HEK293 (cell line): Measurements from ENCODE around the gene AQP9.

ENCODE experiments used
- CTCF ChIA-PET: fragments of 350-600 bp; formaldehyde crosslinking; extraction: SDS; loops from one replicate; lab custom pipeline; 2021; ENCODE audit warnings: antibody characterized with exemption; lab: Yijun Ruan, JAX
- POLR2A ChIA-PET: fragments of 300-600 bp; formaldehyde crosslinking; extraction: SDS; loops from one replicate; lab custom pipeline; 2020; ENCODE audit warnings: antibody characterized with exemption, inconsistent platforms; lab: Yijun Ruan, JAX
- H3K27ac ChIP-seq: fragments of 200-500 bp; sonication (Bioruptor generic); 2 replicates; pipeline ENCODE4 v1.5.1; 2014; ENCODE audit warnings: low read depth, low read length, control low read depth, inconsistent platforms; ENCODE audit errors: extremely low read depth
- H3K36me3 ChIP-seq, 2 experiments: fragments of 200-500 bp in 1 of 2; sonication (Bioruptor generic) in 1 of 2; 1 replicate in 1 of 2; 2 replicates in 1 of 2; pipeline ENCODE4 v1.5.1; 2014 to 2017; ENCODE audit warnings: inconsistent platforms in 2 of 2, low read length in 2 of 2; ENCODE audit not compliant: control insufficient read depth in 2 of 2, insufficient read depth in 1 of 2
- H3K4me1 ChIP-seq: fragments of 200-500 bp; sonication (Bioruptor generic); 2 replicates; pipeline ENCODE4 v1.5.1; 2014; ENCODE audit warnings: mild to moderate bottlenecking, low read length, inconsistent platforms; ENCODE audit not compliant: control insufficient read depth, insufficient read depth
- H3K4me3 ChIP-seq: 2 replicates; pipeline ENCODE4 v1.5.1; 2011; ENCODE audit warnings: low read depth, mild to moderate bottlenecking, control low read depth, low read length, moderate library complexity
- H3K9me3 ChIP-seq: fragments of 200-500 bp; sonication (Bioruptor generic); 2 replicates; pipeline ENCODE4 v1.5.1; 2014; ENCODE audit warnings: low read depth, low read length, inconsistent platforms; ENCODE audit not compliant: control insufficient read depth, insufficient read depth
- OSR2 ChIP-seq: fragments of 450-650 bp; formaldehyde crosslinking; IDR thresholded peaks from 2 replicates; pipeline ENCODE4 v1.5.1; 2016; ENCODE audit warnings: missing biosample characterization, missing genetic modification characterization
- RBAK ChIP-seq: fragments of 450-650 bp; formaldehyde crosslinking; IDR thresholded peaks from 2 replicates; pipeline ENCODE4 v1.5.1; 2016; ENCODE audit warnings: missing biosample characterization, missing genetic modification characterization
- REPIN1 ChIP-seq: fragments of 450-650 bp; formaldehyde crosslinking; IDR thresholded peaks from 2 replicates; pipeline ENCODE4 v1.5.1; 2017; ENCODE audit warnings: missing biosample characterization, missing genetic modification characterization, low read depth
- ZBTB10 ChIP-seq: fragments of 450-650 bp; formaldehyde crosslinking; IDR thresholded peaks from 2 replicates; pipeline ENCODE4 v1.5.1; 2016; ENCODE audit warnings: missing biosample characterization, missing genetic modification characterization
- ZBTB7A ChIP-seq: fragments of 450-650 bp; formaldehyde crosslinking; IDR thresholded peaks from 2 replicates; pipeline ENCODE4 v1.5.1; 2016; ENCODE audit warnings: low read depth, missing biosample characterization, missing genetic modification characterization
- ZFP3 ChIP-seq: fragments of 450-650 bp; formaldehyde crosslinking; IDR thresholded peaks from 2 replicates; pipeline ENCODE4 v1.5.1; 2016; ENCODE audit warnings: low read depth, missing biosample characterization, missing genetic modification characterization
- ZNF112 ChIP-seq: fragments of 450-650 bp; formaldehyde crosslinking; IDR thresholded peaks from 2 replicates; pipeline ENCODE4 v1.5.0; 2017; ENCODE audit warnings: missing biosample characterization, missing genetic modification characterization
- ZNF148 ChIP-seq: fragments of 450-650 bp; formaldehyde crosslinking; IDR thresholded peaks from 2 replicates; pipeline ENCODE4 v1.5.0; 2017; ENCODE audit warnings: missing biosample characterization, missing genetic modification characterization, borderline replicate concordance
- ZNF214 ChIP-seq: fragments of 450-650 bp; formaldehyde crosslinking; IDR thresholded peaks from 2 replicates; pipeline ENCODE4 v1.5.1; 2017; ENCODE audit warnings: missing biosample characterization, mild to moderate bottlenecking, missing genetic modification characterization, borderline replicate concordance
- ZNF366 ChIP-seq: fragments of 450-650 bp; formaldehyde crosslinking; conservative IDR thresholded peaks from 2 replicates; pipeline ENCODE4 v1.5.1; 2016; ENCODE audit warnings: missing biosample characterization, missing genetic modification characterization
- ZNF426 ChIP-seq: fragments of 450-650 bp; formaldehyde crosslinking; IDR thresholded peaks from 2 replicates; pipeline ENCODE4 v1.5.1; 2017; ENCODE audit warnings: missing biosample characterization, missing genetic modification characterization, mild to moderate bottlenecking, inconsistent platforms, moderate library complexity
- ZNF610 ChIP-seq: fragments of 450-650 bp; formaldehyde crosslinking; IDR thresholded peaks from 2 replicates; pipeline ENCODE4 v1.5.1; 2016; ENCODE audit warnings: missing biosample characterization, missing genetic modification characterization, borderline replicate concordance
- ZNF626 ChIP-seq: fragments of 450-650 bp; sonication (Bioruptor Pico); formaldehyde crosslinking; IDR thresholded peaks from 2 replicates; pipeline ENCODE4 v1.5.1; 2018; ENCODE audit warnings: missing biosample characterization, missing genetic modification characterization, inconsistent platforms
- ZNF677 ChIP-seq: fragments of 450-650 bp; IDR thresholded peaks from 2 replicates; pipeline ENCODE4 v1.5.0; 2018; ENCODE audit warnings: missing biosample characterization, mild to moderate bottlenecking, missing genetic modification characterization, moderate library complexity
- ZSCAN16 ChIP-seq: fragments of 450-650 bp; formaldehyde crosslinking; IDR thresholded peaks from 2 replicates; pipeline ENCODE4 v1.5.1; 2016; ENCODE audit warnings: missing biosample characterization, missing genetic modification characterization
- ZXDB ChIP-seq: fragments of 450-650 bp; formaldehyde crosslinking; IDR thresholded peaks from 2 replicates; pipeline ENCODE4 v1.5.1; 2016; ENCODE audit warnings: missing biosample characterization, missing genetic modification characterization
- TF ChIP-seq, protein P1 (sequence below): fragments of 450-650 bp; formaldehyde crosslinking; IDR thresholded peaks from 2 replicates; pipeline ENCODE4 v1.5.1; 2017; ENCODE audit warnings: missing biosample characterization, missing genetic modification characterization
- TF ChIP-seq, protein P2 (sequence below): fragments of 450-650 bp; formaldehyde crosslinking; IDR thresholded peaks from 2 replicates; pipeline ENCODE4 v1.5.1; 2016; ENCODE audit warnings: missing biosample characterization, missing genetic modification characterization
- TF ChIP-seq, protein P3 (sequence below): fragments of 450-650 bp; formaldehyde crosslinking; IDR thresholded peaks from 2 replicates; pipeline ENCODE4 v1.5.1; 2016; ENCODE audit warnings: missing biosample characterization, missing genetic modification characterization

Gene AQP9

GRCh38 chr15:58174709-58175108, 36.5 kb downstream of the AQP9 start (continued):
- TF ChIP-seq, protein P1, sequence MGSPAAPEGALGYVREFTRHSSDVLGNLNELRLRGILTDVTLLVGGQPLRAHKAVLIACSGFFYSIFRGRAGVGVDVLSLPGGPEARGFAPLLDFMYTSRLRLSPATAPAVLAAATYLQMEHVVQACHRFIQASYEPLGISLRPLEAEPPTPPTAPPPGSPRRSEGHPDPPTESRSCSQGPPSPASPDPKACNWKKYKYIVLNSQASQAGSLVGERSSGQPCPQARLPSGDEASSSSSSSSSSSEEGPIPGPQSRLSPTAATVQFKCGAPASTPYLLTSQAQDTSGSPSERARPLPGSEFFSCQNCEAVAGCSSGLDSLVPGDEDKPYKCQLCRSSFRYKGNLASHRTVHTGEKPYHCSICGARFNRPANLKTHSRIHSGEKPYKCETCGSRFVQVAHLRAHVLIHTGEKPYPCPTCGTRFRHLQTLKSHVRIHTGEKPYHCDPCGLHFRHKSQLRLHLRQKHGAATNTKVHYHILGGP, result no peak
- TF ChIP-seq, protein P2, sequence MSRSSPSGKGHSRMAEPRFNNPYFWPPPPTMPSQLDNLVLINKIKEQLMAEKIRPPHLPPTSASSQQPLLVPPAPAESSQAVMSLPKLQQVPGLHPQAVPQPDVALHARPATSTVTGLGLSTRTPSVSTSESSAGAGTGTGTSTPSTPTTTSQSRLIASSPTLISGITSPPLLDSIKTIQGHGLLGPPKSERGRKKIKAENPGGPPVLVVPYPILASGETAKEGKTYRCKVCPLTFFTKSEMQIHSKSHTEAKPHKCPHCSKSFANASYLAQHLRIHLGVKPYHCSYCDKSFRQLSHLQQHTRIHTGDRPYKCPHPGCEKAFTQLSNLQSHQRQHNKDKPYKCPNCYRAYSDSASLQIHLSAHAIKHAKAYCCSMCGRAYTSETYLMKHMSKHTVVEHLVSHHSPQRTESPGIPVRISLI (tag by site-specific recombination), result no peak
- no peak for TF ChIP-seq ZSCAN16 (tag by site-specific recombination)
- TF ChIP-seq ZXDB (tag by site-specific recombination), result no peak
- TF ChIP-seq REPIN1 (tag by site-specific recombination), result no peak
- TF ChIP-seq, all 188 proteins: peak for 0

DNA sequence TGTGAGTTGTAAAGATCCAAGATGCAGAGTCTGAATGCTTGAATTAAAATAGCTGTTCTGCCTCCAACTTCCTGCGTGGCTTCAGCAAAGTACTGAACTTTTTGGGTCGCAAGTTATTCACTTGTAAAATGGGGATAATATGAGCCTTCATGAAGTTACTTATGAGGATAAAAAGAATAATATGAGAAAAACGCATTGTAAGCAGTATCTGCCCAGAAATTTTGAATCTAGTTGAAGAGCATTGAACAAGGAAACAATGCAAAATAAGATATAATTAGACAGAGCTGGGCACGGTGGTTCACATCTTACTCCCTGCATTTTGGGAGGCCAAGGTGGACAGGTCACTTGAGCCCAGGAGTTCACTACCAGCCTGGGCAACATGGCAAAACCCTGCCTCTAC, 37.8 kb downstream of the AQP9 start:
- CTCF ChIA-PET, result interaction anchor here (0.6 to 3.2 kb wide), 6 partner anchors 20 to 1494 kb away, joined by 3 to 9 read pairs (median 3); no protein-coding TSS in a partner anchor
- POLR2A ChIA-PET, result no interaction called here
- Histone ChIP-seq H3K4me3 (no peak overlapping the region), H3K4me1 (no peaks in the 10 kb centered on the region), H3K36me3 (no peaks in the 10 kb centered on the region), H3K27ac (no peak overlapping the region), H3K9me3 (no peaks in the 10 kb centered on the region)
- TF ChIP-seq REPIN1 (tag by site-specific recombination) (no peak), ZNF610 (no peak), ZNF112 (tag by site-specific recombination) (no peak), OSR2 (tag by site-specific recombination) (no peak), ZNF677 (tag by site-specific recombination) (no peak), ZNF148 (tag by site-specific recombination) (no peak), ZNF214 (tag by site-specific recombination) (no peak), ZFP3 (tag by site-specific recombination) (no peak), ZBTB7A (tag by site-specific recombination) (no peak), ZNF426 (tag by site-specific recombination) (no peak), ZNF626 (tag by site-specific recombination) (no peak), ZBTB10 (tag by site-specific recombination) (no peak), RBAK (tag by site-specific recombination) (no peak), ZNF366 (tag by site-specific recombination) (no peak)
- TF ChIP-seq, protein P3, sequence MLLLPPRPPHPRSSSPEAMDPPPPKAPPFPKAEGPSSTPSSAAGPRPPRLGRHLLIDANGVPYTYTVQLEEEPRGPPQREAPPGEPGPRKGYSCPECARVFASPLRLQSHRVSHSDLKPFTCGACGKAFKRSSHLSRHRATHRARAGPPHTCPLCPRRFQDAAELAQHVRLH, result no peak
